ENCODE results near the gene PTPRD.

Gene PTPRD

DNA sequence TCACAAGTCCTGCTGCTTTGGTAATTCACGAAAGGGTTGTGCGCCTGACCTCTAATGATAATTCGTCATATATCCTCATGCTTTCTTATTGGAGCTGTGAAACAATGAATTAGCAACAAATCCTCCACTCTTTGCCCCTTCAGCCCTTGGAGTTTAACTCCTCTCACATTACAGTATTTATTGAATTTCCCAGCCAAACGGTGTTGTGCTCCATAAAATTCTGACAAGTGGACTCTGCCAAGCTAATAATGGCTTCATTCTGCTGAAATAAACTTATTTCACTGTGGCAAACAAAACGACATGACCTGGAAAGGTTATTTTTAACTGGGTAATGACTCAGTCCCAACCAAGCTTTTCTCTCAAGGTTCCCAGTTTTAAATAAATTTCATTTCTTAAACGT is 1828.9 kb downstream of the PTPRD start:
- H3K4me2 ChIP-seq (ENCODE audit: low read length) = no peak overlapping the region
- no peak overlapping the region for H3K4me3 ChIP-seq (ENCODE audit: low read length)
- no peaks in the 10 kb centered on the region for H3K9me3 ChIP-seq (ENCODE audit: control insufficient read depth, insufficient read depth, low read length)
- H3K27me3 ChIP-seq (ENCODE audit: control insufficient read depth, low read length) = no peaks in the 10 kb centered on the region
- H3K9me2 ChIP-seq (replicated peaks; ENCODE audit: control insufficient read depth, low read length) = no peaks in the 10 kb centered on the region
- H3K27ac ChIP-seq (ENCODE audit: low read depth, low read length) = no peak overlapping the region
- TF ChIP-seq, protein P1, sequence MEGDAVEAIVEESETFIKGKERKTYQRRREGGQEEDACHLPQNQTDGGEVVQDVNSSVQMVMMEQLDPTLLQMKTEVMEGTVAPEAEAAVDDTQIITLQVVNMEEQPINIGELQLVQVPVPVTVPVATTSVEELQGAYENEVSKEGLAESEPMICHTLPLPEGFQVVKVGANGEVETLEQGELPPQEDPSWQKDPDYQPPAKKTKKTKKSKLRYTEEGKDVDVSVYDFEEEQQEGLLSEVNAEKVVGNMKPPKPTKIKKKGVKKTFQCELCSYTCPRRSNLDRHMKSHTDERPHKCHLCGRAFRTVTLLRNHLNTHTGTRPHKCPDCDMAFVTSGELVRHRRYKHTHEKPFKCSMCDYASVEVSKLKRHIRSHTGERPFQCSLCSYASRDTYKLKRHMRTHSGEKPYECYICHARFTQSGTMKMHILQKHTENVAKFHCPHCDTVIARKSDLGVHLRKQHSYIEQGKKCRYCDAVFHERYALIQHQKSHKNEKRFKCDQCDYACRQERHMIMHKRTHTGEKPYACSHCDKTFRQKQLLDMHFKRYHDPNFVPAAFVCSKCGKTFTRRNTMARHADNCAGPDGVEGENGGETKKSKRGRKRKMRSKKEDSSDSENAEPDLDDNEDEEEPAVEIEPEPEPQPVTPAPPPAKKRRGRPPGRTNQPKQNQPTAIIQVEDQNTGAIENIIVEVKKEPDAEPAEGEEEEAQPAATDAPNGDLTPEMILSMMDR (IDR thresholded peaks at IDR 0.05; ENCODE audit: low read depth, low read length, poor library complexity, severe bottlenecking) = no peak
- no peak for TF ChIP-seq EZH2phosphoT487 (IDR thresholded peaks at IDR 0.05; ENCODE audit: borderline replicate concordance, low read length)
- no peaks in the 10 kb centered on the region for H3F3A ChIP-seq (ENCODE audit: control insufficient read depth, insufficient read depth)
- no peaks in the 10 kb centered on the region for H3K4me1 ChIP-seq (ENCODE audit: control insufficient read depth, low read length)
- no peaks in the 10 kb centered on the region for H3K36me3 ChIP-seq (ENCODE audit: control insufficient read depth, low read length)
- H4K20me1 ChIP-seq (ENCODE audit: control insufficient read depth, insufficient read depth, low read depth, low read length) = no peaks in the 10 kb centered on the region
- H3K79me2 ChIP-seq (ENCODE audit: control insufficient read depth, low read length) = no peaks in the 10 kb centered on the region

DNA sequence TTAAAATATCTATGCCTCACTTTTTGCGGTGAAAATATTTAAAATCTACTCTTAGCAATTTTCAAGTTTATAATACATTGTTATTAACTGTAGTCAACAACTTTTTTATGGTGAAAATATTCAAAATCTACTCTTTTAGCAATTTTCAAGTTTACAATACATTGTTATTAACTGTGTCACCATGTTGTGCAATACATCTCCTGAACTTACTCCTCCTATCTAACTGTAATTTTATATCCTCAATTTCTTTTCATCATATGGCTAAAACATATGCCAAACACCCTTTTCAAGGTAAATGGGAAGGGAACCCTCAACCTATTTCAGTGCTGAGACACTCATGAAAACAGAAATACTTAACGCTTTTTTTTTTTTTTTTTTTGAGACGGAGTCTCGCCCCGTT is 1830.6 kb downstream of the PTPRD start:
- H3F3A ChIP-seq (ENCODE audit: control insufficient read depth, insufficient read depth) = no peaks in the 10 kb centered on the region
- H3K9me3 ChIP-seq (ENCODE audit: control insufficient read depth, insufficient read depth, low read length) = no peaks in the 10 kb centered on the region

DNA sequence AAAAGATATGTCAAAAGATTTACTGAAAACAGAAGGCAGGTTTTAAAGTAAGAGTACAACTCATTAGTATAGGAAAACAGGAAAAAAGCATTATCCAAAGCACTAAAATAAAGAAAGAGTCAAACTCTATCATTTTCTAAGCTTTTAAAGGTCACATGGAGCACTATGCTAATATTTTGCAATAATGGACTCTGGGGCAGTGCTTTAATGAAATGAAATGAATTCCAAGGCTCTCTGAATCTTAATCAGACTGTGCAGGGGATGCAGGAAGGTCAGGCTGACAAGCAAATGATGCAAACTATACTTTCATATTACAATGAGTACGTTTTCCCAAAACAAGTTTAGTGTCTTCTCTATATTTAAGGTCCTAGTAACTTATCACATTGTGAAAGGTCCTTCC is 1831.3 kb downstream of the PTPRD start:
- no peak overlapping the region for H3K4me3 ChIP-seq (ENCODE audit: low read length)
- no peaks in the 10 kb centered on the region for H3K9me3 ChIP-seq (ENCODE audit: control insufficient read depth, insufficient read depth, low read length)
- H3K27me3 ChIP-seq (ENCODE audit: control insufficient read depth, low read length) = no peaks in the 10 kb centered on the region
- H3K4me1 ChIP-seq (ENCODE audit: control insufficient read depth, low read length) = no peaks in the 10 kb centered on the region
- TF ChIP-seq, protein P1 (IDR thresholded peaks at IDR 0.05; ENCODE audit: low read depth, low read length, poor library complexity, severe bottlenecking) = no peak
- no peak for TF ChIP-seq EZH2phosphoT487 (IDR thresholded peaks at IDR 0.05; ENCODE audit: borderline replicate concordance, low read length)
- H3K79me2 ChIP-seq (ENCODE audit: control insufficient read depth, low read length) = no peaks in the 10 kb centered on the region
- no peak overlapping the region for H3K27ac ChIP-seq (ENCODE audit: low read depth, low read length)
- no peaks in the 10 kb centered on the region for H3K9me2 ChIP-seq (replicated peaks; ENCODE audit: control insufficient read depth, low read length)
- no peaks in the 10 kb centered on the region for H3F3A ChIP-seq (ENCODE audit: control insufficient read depth, insufficient read depth)
- H3K4me2 ChIP-seq (ENCODE audit: low read length) = no peak overlapping the region
- H4K20me1 ChIP-seq (ENCODE audit: control insufficient read depth, insufficient read depth, low read depth, low read length) = no peaks in the 10 kb centered on the region
- H3K36me3 ChIP-seq (ENCODE audit: control insufficient read depth, low read length) = no peaks in the 10 kb centered on the region

More for the DNA sequence above, 1830.6 kb downstream of the PTPRD start:
- no peaks in the 10 kb centered on the region for H3K4me1 ChIP-seq (ENCODE audit: control insufficient read depth, low read length)
- H3K36me3 ChIP-seq (ENCODE audit: control insufficient read depth, low read length) = no peaks in the 10 kb centered on the region
- no peak for TF ChIP-seq EZH2phosphoT487 (IDR thresholded peaks at IDR 0.05; ENCODE audit: borderline replicate concordance, low read length)
- TF ChIP-seq, protein P1 (IDR thresholded peaks at IDR 0.05; ENCODE audit: low read depth, low read length, poor library complexity, severe bottlenecking) = no peak
- no peaks in the 10 kb centered on the region for H3K27me3 ChIP-seq (ENCODE audit: control insufficient read depth, low read length)
- H3K27ac ChIP-seq (ENCODE audit: low read depth, low read length) = no peak overlapping the region
- H3K4me3 ChIP-seq (ENCODE audit: low read length) = no peak overlapping the region
- H3K79me2 ChIP-seq (ENCODE audit: control insufficient read depth, low read length) = no peaks in the 10 kb centered on the region
- H3K9me2 ChIP-seq (replicated peaks; ENCODE audit: control insufficient read depth, low read length) = no peaks in the 10 kb centered on the region
- H4K20me1 ChIP-seq (ENCODE audit: control insufficient read depth, insufficient read depth, low read depth, low read length) = no peaks in the 10 kb centered on the region
- H3K4me2 ChIP-seq (ENCODE audit: low read length) = no peak overlapping the region

DNA sequence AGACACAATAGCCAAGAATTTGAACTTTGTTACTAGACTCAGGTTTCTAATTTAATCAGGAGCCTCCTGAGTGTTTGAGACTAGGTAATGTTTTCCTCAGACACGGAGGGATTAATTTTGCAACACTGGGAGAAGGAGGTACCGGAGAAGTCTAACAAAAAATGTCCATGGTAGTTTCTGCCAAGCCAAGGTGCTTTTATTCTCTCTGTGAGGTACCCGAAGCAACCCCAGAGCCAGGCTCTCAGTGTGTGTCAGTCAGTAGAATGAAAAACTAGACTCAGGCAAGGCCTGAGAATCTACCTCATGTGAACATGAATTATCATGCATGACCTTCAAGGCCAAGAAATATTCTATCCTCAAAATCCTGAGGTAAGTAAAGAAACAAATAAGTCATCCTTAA is 1832.4 kb downstream of the PTPRD start:
- no peaks in the 10 kb centered on the region for H4K20me1 ChIP-seq (ENCODE audit: control insufficient read depth, insufficient read depth, low read depth, low read length)
- H3K36me3 ChIP-seq (ENCODE audit: control insufficient read depth, low read length) = no peaks in the 10 kb centered on the region
- no peaks in the 10 kb centered on the region for H3F3A ChIP-seq (ENCODE audit: control insufficient read depth, insufficient read depth)
- no peaks in the 10 kb centered on the region for H3K27me3 ChIP-seq (ENCODE audit: control insufficient read depth, low read length)
- H3K4me3 ChIP-seq (ENCODE audit: low read length) = no peak overlapping the region
- no peaks in the 10 kb centered on the region for H3K9me3 ChIP-seq (ENCODE audit: control insufficient read depth, insufficient read depth, low read length)
- H3K4me2 ChIP-seq (ENCODE audit: low read length) = no peak overlapping the region
- no peak overlapping the region for H3K27ac ChIP-seq (ENCODE audit: low read depth, low read length)
- H3K9me2 ChIP-seq (replicated peaks; ENCODE audit: control insufficient read depth, low read length) = no peaks in the 10 kb centered on the region
- H3K79me2 ChIP-seq (ENCODE audit: control insufficient read depth, low read length) = no peaks in the 10 kb centered on the region
- H3K4me1 ChIP-seq (ENCODE audit: control insufficient read depth, low read length) = no peaks in the 10 kb centered on the region
- TF ChIP-seq, protein P1 (IDR thresholded peaks at IDR 0.05; ENCODE audit: low read depth, low read length, poor library complexity, severe bottlenecking) = no peak
- TF ChIP-seq EZH2phosphoT487 (IDR thresholded peaks at IDR 0.05; ENCODE audit: borderline replicate concordance, low read length) = no peak

Data from DOHH2 (cell line).